Stimulated activated naive CD4-positive, alpha-beta T cell treated with Interleukin-2 at 50 U/mL for 16 hours (primary cell): ENCODE measurements around the gene CAV3.

ENCODE experiments used
- DNase-seq: peaks from one replicate; lab custom pipeline; 2025; lab: John Stamatoyannopoulos, UW

Gene CAV3

DNA sequence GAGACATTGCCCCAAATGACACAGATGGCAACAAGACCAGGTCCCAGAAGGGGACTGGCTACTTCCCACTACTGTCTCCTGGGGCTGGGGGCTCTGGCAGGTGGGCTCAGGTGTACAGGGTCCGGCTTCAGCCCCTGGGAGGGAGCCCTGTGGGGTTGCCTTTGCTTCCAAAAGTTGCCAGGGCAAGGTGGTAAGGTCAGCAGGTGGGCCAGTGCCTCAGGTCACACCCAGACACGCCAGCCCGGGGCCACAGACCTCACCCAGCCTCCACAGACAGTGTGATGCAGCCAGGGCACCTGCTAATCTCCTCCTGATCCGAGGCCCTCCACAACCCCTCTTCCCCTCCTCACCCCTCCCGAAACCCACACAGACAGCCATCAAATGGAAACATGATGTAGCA, 28.3 kb downstream of the CAV3 start:
- DNase-seq: no peak

GRCh38 chr3:8762607-8763377, 29.2 kb downstream of the CAV3 start:
- DNase-seq: no peak

- no peak for DNase-seq
Measured at GRCh38 chr3:8764528-8764927, 30.9 kb downstream of the CAV3 start.

DNA sequence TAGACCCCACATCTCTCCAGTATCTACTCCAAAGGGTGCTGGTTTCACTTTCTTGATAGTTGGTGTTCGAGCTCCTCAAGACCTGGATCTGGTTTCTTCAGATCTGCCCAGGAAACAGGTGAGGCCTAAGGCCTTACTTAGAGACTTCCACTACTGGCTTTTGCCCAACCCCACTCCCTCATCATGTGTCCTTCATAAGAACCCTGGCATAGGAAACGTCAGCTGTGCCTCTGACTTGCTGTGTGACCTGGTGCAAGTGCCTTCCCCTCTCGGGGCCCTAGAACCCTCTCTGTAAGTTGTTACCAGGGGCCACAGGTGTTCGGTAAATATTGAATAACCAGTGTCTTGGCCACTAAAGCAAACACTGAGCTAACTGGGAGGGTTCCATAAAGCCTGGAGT, 31.9 kb downstream of the CAV3 start:
- no peak for DNase-seq

- DNase-seq: no peak
Measured at GRCh38 chr3:8766148-8766547, 32.5 kb downstream of the CAV3 start.

DNA sequence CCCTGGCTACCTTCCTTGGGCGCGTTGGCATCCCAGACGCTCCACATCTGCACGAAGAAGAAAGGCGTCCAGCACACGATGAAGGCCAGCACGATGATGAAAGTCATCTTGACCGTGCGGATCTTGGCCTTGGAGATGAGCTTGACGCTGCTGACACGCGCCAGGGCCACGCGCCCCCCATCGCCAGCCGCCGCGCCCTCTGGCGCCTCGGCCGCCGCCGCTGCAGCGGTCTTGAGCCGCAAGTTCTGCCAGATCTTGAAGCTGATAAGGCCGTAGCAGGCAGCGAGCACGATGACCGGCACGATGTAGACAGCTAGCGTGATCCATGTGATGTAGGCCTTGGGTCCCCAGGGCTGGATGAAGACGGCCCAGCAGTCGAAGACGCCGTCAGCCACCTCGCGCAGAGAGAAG, 33.7 kb downstream of the CAV3 start:
- no peak for DNase-seq

GRCh38 chr3:8767667-8768363, 34.2 kb downstream of the CAV3 start:
- no peak for DNase-seq

GRCh38 chr3:8768364-8769087, 34.9 kb downstream of the CAV3 start:
- no peak for DNase-seq

- DNase-seq: peak; percentile 31
Measured at GRCh38 chr3:8769088-8769822, 35.7 kb downstream of the CAV3 start, which contains the start of gene OXTR. Gene OXTR, minus strand, starts transcription at chr3:8769613. Its CDS starts 1,426 bp downstream, at chr3:8768187.

DNA sequence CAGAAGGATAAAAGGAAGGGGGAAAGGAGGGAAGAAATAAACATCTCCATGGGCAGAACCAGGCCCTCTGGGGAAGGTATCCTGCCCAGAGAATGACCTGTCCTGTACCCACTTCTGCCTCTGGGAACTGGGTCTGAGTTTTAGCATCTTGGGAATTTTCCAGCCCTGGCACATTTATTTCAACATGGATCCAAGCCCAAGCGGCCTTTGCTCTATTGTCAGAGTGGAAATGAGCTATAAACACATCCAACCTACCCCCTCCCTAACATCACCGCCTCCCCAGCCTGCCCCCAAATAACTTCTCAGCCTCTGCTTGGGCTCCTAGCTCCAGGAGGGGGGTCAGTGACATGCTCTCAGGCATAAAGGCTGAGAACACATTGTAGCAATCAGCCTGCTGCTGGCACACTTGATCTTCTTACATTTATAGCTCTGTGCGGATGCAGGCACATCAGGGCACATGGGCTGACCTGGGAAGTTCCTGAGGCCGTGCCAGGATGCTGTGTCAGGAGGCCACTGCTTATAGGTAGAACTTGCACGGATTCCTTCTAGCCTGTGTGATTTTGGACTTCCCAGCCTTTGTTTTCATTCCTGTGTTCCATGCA, 40.4 kb downstream of the CAV3 start:
- DNase-seq: no peak

- DNase-seq: no peak
Measured at GRCh38 chr3:8775181-8775580, 41.6 kb downstream of the CAV3 start.

- DNase-seq: no peak
Measured at GRCh38 chr3:8775602-8776001, 42.0 kb downstream of the CAV3 start.

DNA sequence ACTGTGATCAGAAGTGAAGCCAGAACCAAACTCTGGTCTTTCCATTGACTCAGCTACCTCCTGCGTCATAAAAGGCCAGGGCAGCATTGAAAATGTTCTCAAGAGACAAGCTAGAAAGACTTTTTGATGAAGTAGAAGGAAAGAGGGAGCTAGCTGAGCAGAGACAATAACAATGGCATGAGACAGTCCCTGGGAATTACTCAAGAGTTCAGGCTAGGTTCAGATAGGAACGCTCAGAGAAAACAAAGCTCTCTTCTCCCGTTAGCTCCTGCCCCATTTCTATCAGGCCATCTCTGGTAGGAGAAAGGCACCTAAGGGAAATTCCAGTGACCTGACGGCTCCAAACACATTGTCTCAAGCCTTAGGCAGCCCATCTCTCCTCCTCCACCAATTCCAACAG, 42.8 kb downstream of the CAV3 start:
- DNase-seq: no peak

DNA sequence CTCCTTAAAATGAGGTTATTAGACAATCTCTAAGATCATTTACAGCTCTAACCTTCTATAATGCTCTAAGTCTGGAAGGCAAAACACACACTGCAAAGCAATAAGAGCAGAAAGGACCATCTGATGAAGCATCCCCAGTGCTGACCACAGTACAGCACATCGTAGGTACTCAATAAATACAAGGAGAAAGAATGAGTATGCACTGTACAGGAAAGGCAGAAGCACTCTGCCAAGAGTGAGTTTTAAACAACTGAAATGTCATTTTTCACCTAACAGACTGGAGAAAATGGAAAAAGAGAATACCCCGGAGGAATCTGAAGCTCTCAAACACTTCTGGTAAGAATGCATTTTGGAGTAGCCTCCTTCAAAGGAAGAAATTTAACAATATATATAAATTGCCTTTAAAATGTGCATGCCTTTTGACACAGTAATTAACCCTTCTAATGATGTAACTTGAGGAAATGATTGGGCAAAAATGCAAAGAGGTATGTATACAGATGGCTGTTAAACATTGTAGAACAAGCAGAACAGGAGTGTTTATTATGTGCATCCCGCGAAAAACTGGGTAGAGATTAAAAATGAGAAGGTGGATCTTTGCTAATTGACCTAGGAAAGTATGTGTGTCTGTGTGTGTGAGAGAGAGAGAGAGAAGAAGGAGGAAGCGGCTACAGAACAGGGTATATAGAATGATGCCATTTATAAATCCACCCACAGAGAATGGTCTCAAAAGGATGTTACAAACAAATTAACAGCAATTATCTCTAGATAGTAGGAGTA, 43.8 kb downstream of the CAV3 start:
- DNase-seq: no peak

DNA sequence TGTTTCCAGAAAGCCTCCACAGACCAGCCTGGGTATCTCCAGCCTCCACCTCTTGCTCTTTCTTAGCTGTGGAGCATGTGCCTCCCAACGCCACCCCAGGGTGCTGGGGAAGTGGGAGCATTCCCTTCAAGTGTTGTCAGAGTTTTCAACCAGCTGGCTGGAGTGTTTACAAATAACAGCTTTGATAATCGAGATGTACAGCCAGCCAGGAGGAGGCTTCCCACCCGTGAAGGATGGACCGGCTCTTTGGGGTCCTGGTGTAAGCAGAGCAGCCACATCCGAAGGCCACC, 44.3 kb downstream of the CAV3 start:
- DNase-seq: no peak

GRCh38 chr3:8778475-8778874, 44.9 kb downstream of the CAV3 start:
- DNase-seq: no peak

- DNase-seq: no peak
Measured at GRCh38 chr3:8780279-8780678, 46.7 kb downstream of the CAV3 start.

- no peak for DNase-seq
Measured at GRCh38 chr3:8784676-8785435, 51.3 kb downstream of the CAV3 start.

DNA sequence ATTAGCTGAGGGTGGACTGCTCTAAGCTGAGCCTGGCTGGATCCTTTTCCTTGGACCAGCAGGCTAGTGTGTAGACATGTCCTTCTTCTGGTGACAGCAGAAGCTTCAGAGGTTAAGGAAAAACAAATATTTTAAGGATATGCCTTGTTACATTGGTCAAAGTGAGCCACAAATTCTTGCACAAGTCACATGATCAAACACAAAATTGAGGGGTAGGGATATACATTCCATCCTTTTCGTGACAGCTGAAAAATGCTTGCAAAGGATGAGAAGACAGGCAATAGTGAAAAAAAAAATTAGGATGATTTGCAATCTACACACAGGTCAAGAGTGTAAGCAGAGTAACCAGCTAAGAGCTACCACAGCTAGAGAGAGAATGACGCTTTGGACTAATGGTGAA, 56.9 kb downstream of the CAV3 start:
- DNase-seq: no peak

DNA sequence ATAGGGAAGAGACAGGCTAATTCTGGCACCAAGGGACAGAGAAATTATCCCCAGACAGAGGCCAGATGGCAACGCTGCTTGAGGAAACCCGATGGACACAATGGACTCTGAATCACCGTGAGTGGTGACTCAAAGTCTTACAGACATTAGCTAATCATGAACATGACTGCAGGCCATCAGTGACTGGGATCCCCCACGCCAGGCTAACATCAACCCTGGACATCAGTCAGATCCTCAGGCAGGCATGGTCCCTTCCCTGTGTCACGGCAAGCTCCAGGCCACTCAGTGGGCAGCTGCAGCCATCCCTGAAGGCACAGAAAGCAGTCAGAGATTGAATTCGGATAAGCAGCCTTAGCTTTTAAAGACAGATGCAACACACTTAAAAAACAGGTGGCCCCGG, 59.6 kb downstream of the CAV3 start:
- no peak for DNase-seq

DNA sequence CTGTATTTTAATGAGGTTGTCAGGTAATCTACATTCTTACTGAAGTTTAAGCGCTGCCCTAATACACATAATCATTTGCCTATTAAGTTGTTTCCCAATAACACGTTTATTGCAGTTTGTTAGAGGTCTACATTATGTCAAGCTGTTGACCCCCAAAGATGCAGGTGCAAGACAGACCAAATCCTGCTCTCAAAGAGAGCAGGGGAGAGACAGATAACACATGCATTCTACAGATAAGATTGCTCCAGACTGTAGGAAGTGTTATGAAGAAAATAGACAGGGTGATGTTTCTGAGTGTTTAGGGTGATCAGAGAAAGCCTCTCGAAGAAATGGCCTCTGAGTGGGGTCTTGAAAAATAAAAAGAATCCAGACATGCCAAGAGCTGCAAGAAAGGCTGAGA, 60.6 kb downstream of the CAV3 start:
- no peak for DNase-seq
